ENCODE data around the gene SMG6. TPM values are rescaled to one million over a fixed set of nuclear protein-coding genes. Genes with fewer than 3 reads are reported as not detected.

Gene SMG6
- total and polyA plus RNA-seq, 2 of the 8 experiments (the other 6 are each of a cell fraction or from before 2014, with no cell fraction given): 18.5 to 25.2 TPM

GRCh38 chr17:2029911-2030778 lies 273.4 kb downstream of the SMG6 start, which contains the start of gene DPH1 (continued):
- TF ChIP-seq RAD21 (IDR thresholded peaks at IDR 0.05 in 1 of 2, conservative IDR thresholded peaks at IDR 0.05 in 1 of 2; ENCODE audit: low read depth in 2 of 2, low read length in 2 of 2) (0 out of 4 replicates have a peak, but pooled peaks of 1 of the 2 experiments have one; percentile 14), HDAC6 (IDR thresholded peaks at IDR 0.05; ENCODE audit: low read depth, low read length) (no peak), KDM1A (IDR thresholded peaks at IDR 0.05; ENCODE audit: borderline replicate concordance, low read length) (no peak), POLR2AphosphoS5 (IDR thresholded peaks at IDR 0.05; ENCODE audit: low read depth, low read length) (peak; percentile 38; the same call in 1 of the 2 replicates)
